ENCODE results near the gene NTMT1. TPM values are rescaled to one million over a fixed set of nuclear protein-coding genes. Genes with fewer than 3 reads are reported as not detected.

NTMT1 gene
- polyA plus RNA-seq, 3 donors, result 16.0 to 43.9 (median 28.2) TPM

DNA sequence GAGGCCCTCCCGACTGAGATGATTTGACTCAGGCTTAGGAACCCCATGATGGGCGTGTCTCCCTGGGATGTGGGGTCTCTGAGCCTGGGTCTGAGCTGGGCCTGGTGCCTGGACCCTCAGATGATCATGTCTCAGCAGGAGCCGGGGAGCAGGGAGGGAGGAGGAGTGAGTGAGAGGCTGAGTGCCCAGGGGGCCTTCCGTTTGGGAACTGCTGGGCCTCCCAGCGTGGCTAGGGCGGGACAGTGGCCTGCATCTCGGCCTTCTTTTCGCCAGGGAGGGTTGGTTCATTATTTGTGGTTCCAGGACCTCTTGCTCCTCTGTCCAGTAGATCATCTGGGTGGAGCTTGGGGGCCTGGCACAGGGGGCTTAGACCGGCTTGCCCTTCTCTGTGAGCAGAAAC lies 45.1 kb downstream of the NTMT1 start:
- H3K4me3 ChIP-seq (replicated peaks in 1 of 3; ENCODE audit: low read depth in 2 of 3, low read length in 3 of 3), result no peak overlapping the region
- Mint-ChIP-seq H3K4me3 (no peak overlapping the region), H3K27me3 (ENCODE audit: low read depth in 3 of 3) (peaks cover 20 to 51% (median 48%) of the 10 kb centered on the region in 3 donors), H3K4me1 (peaks cover 2% of the 10 kb centered on the region), H3K27ac (no peak overlapping the region), H3K36me3 (no peaks in the 10 kb centered on the region), H3K9me3 (peaks cover 0 to 11% (median 1%) of the 10 kb centered on the region in 7 donors)
- H4K20me1 ChIP-seq (ENCODE audit: insufficient read depth, low read length), result no peaks in the 10 kb centered on the region
- no peaks in the 10 kb centered on the region for H3K79me2 ChIP-seq (ENCODE audit: insufficient read depth, low read length)
- H3K27ac ChIP-seq (ENCODE audit: low read depth in 1 of 2, low read length in 2 of 2), result no peak overlapping the region
- H3K4me2 ChIP-seq (replicated peaks; ENCODE audit: extremely low read depth, low read length, poor library complexity, severe bottlenecking), result no peak overlapping the region
- intact Hi-C loops (cut with micrococcal nuclease), result no loop called here
- no peak overlapping the region for H3K9ac ChIP-seq (ENCODE audit: insufficient read depth, low read length, poor library complexity, severe bottlenecking)
- peaks cover 4 to 15% of the 10 kb centered on the region in 2 donors for H3K27me3 ChIP-seq (ENCODE audit: control insufficient read depth in 2 of 2, insufficient read depth in 2 of 2, low read length in 2 of 2)
- H3K36me3 ChIP-seq (replicated peaks in 1 of 2; ENCODE audit: control insufficient read depth in 1 of 2, insufficient read depth in 2 of 2, low read length in 2 of 2), result no peaks in the 10 kb centered on the region
- no peaks in the 10 kb centered on the region for H3K9me3 ChIP-seq (replicated peaks in 1 of 2; ENCODE audit: control insufficient read depth in 1 of 2, insufficient read depth in 1 of 2, low read length in 2 of 2)
- H3K4me1 ChIP-seq (ENCODE audit: control insufficient read depth in 1 of 2, insufficient read depth in 2 of 2, low read length in 2 of 2), result no peaks in the 10 kb centered on the region
- no peak for DNase-seq
- TF ChIP-seq, protein P1, sequence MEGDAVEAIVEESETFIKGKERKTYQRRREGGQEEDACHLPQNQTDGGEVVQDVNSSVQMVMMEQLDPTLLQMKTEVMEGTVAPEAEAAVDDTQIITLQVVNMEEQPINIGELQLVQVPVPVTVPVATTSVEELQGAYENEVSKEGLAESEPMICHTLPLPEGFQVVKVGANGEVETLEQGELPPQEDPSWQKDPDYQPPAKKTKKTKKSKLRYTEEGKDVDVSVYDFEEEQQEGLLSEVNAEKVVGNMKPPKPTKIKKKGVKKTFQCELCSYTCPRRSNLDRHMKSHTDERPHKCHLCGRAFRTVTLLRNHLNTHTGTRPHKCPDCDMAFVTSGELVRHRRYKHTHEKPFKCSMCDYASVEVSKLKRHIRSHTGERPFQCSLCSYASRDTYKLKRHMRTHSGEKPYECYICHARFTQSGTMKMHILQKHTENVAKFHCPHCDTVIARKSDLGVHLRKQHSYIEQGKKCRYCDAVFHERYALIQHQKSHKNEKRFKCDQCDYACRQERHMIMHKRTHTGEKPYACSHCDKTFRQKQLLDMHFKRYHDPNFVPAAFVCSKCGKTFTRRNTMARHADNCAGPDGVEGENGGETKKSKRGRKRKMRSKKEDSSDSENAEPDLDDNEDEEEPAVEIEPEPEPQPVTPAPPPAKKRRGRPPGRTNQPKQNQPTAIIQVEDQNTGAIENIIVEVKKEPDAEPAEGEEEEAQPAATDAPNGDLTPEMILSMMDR (IDR thresholded peaks at IDR 0.05), result no peak
- WGBS (ENCODE audit: insufficient coverage), result 93% methylated on average over 7 of the region's 9 CpGs
- no peak overlapping the region for H2AFZ ChIP-seq (ENCODE audit: insufficient read depth, low read depth, low read length, poor library complexity, severe bottlenecking)

DNA sequence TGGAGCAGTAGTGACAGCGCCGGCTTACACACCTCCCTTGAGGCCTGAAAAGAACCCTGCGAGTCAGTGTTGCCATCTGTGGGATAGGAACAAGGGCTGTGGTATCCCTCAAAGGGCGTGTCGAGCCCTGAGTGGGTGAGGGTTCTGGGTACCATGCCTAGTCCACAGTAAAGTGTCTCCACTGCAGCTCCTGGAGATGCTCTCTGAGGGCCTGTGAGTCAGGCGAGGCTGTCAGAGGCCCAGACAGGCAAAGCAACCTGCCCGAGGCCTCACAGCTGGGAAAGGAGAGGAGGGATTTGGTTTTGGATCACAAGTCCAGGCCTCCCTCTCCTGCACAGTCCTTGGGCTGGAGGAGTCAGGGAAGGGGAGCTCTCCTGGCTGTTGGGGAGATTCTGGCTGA lies 45.6 kb downstream of the NTMT1 start:
- H3K79me2 ChIP-seq (ENCODE audit: insufficient read depth, low read length), result no peaks in the 10 kb centered on the region
- no peak overlapping the region for H3K27ac ChIP-seq (ENCODE audit: low read depth in 1 of 2, low read length in 2 of 2)
- no peak overlapping the region for H3K9ac ChIP-seq (ENCODE audit: insufficient read depth, low read length, poor library complexity, severe bottlenecking)
- H2AFZ ChIP-seq (ENCODE audit: insufficient read depth, low read depth, low read length, poor library complexity, severe bottlenecking), result no peak overlapping the region
- TF ChIP-seq, protein P1 (IDR thresholded peaks at IDR 0.05), result no peak
- H3K9me3 ChIP-seq (replicated peaks in 1 of 2; ENCODE audit: control insufficient read depth in 1 of 2, insufficient read depth in 1 of 2, low read length in 2 of 2), result no peaks in the 10 kb centered on the region
- H3K36me3 ChIP-seq (replicated peaks in 1 of 2; ENCODE audit: control insufficient read depth in 1 of 2, insufficient read depth in 2 of 2, low read length in 2 of 2), result no peaks in the 10 kb centered on the region
- no peak overlapping the region for H3K4me2 ChIP-seq (replicated peaks; ENCODE audit: extremely low read depth, low read length, poor library complexity, severe bottlenecking)
- Mint-ChIP-seq H3K4me1 (no peaks in the 10 kb centered on the region), H3K9me3 (peaks cover 0 to 8% (median 0%) of the 10 kb centered on the region in 7 donors), H3K4me3 (no peak overlapping the region), H3K36me3 (no peaks in the 10 kb centered on the region), H3K27me3 (ENCODE audit: low read depth in 3 of 3) (peaks cover 19 to 49% (median 43%) of the 10 kb centered on the region in 3 donors), H3K27ac (no peak overlapping the region)
- peaks cover 1 to 11% of the 10 kb centered on the region in 2 donors for H3K27me3 ChIP-seq (ENCODE audit: control insufficient read depth in 2 of 2, insufficient read depth in 2 of 2, low read length in 2 of 2)
- DNase-seq, result no peak
- intact Hi-C loops (cut with micrococcal nuclease), result no loop called here
- H3K4me3 ChIP-seq (replicated peaks in 1 of 3; ENCODE audit: low read depth in 2 of 3, low read length in 3 of 3), result no peak overlapping the region
- no peaks in the 10 kb centered on the region for H4K20me1 ChIP-seq (ENCODE audit: insufficient read depth, low read length)
- H3K4me1 ChIP-seq (ENCODE audit: control insufficient read depth in 1 of 2, insufficient read depth in 2 of 2, low read length in 2 of 2), result no peaks in the 10 kb centered on the region
- 72% methylated on average over 5 of the region's 7 CpGs for WGBS (ENCODE audit: insufficient coverage)
